ENCODE results near the gene KIAA1755.
"Not testable (repeated sequence)": the region's sequence is repeated elsewhere in the genome, so short reads cannot be mapped to it uniquely, and the experiment has no call there.

The KIAA1755 gene

DNA sequence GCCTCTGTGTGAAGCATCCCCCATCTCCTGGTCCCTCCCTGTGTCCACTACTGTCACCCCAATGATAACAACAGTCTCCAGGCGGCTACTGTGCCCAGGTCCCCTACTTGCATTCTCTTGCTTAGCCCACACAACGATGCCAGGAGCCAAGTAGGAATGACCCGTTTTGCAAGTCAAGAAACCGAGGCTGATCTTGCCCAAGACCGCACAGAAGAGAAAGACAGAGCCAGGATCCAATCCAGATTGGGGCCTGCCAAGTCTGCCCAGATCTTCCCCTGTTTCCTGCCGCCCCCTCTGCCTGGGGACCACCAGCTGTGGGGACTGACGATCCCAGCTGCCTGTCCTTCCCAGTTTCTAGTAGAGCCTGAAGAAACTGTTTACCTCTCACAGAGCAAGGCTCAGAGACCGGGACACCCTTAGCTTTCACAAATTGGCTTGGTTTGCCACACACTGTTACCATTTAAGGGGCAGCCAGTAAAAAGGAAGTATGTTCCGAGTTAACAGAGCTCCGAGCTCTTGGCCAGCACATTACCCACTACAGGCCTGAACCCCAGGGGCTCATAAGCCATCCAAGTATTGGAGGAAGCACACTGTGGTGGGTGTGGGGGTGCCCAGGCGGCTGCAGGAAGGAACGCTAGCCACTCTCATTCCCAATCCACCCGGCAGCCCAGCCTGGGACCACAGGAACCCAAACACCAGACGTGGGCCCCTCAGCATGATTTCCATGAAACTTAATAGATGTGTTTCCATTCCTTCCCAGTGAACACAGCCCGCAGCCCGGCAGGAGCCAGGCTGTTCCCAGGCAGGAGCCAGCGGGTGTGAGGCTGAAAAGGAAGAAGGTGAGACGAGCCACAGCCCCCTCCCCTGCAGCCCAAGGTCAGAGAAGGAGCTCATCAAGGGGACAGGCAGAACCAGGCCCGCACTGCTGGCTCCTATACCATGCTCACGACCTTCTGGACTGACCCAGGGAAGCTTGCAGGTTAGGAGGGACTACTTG lies 7.9 kb downstream of the KIAA1755 start:
- no peaks in the 10 kb centered on the region for H3K9me3 ChIP-seq (ENCODE audit: insufficient read depth, low read length)
- TF ChIP-seq EZH2phosphoT487 (IDR thresholded peaks at IDR 0.05; ENCODE audit: low read depth): no peak
- TF ChIP-seq, protein P1, sequence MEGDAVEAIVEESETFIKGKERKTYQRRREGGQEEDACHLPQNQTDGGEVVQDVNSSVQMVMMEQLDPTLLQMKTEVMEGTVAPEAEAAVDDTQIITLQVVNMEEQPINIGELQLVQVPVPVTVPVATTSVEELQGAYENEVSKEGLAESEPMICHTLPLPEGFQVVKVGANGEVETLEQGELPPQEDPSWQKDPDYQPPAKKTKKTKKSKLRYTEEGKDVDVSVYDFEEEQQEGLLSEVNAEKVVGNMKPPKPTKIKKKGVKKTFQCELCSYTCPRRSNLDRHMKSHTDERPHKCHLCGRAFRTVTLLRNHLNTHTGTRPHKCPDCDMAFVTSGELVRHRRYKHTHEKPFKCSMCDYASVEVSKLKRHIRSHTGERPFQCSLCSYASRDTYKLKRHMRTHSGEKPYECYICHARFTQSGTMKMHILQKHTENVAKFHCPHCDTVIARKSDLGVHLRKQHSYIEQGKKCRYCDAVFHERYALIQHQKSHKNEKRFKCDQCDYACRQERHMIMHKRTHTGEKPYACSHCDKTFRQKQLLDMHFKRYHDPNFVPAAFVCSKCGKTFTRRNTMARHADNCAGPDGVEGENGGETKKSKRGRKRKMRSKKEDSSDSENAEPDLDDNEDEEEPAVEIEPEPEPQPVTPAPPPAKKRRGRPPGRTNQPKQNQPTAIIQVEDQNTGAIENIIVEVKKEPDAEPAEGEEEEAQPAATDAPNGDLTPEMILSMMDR (IDR thresholded peaks at IDR 0.05; ENCODE audit: low read depth, low read length): no peak
- H2AFZ ChIP-seq (ENCODE audit: low read depth, low read length): no peak overlapping the region
- no peak overlapping the region for H3K27ac ChIP-seq (ENCODE audit: low read length)
- no peak overlapping the region for H3K9ac ChIP-seq (ENCODE audit: low read length)
- H3K4me2 ChIP-seq (ENCODE audit: low read length): no peak overlapping the region
- no peaks in the 10 kb centered on the region for H3K79me2 ChIP-seq (ENCODE audit: low read length)
- no peaks in the 10 kb centered on the region for H4K20me1 ChIP-seq (ENCODE audit: insufficient read depth, low read length)
- H3K4me3 ChIP-seq (ENCODE audit: low read length): no peak overlapping the region
- no peaks in the 10 kb centered on the region for H3K4me1 ChIP-seq (ENCODE audit: low read length)
- H3K36me3 ChIP-seq (replicated peaks; ENCODE audit: low read depth, low read length): no peaks in the 10 kb centered on the region
- no peaks in the 10 kb centered on the region; the same call in 1 of the 2 replicates for H3K27me3 ChIP-seq (ENCODE audit: low read depth, low read length)

DNA sequence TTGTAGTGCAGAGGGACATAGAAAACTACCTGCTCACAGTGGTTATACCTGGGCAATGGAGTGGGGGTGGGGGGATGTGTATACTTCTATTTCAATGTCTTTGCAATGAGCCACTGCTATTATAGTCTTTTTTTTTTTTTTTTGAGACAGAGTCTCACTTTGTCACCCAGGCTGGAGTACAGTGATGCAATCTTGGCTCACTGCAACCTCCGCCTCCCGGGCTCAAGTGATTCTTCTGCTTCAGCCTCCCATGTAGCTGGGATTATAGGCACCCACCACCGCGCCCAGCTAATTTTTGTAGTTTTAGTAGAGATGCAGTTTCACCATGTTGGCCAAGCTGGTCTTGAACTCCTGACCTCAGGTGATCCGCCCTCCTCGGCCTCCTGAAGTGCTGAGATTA lies 9.1 kb downstream of the KIAA1755 start:
- not testable (repeated sequence) for H3K4me2 ChIP-seq (ENCODE audit: low read length); H2AFZ ChIP-seq (ENCODE audit: low read depth, low read length); H4K20me1 ChIP-seq (ENCODE audit: insufficient read depth, low read length); H3K4me1 ChIP-seq (ENCODE audit: low read length); H3K4me3 ChIP-seq (ENCODE audit: low read length); H3K9ac ChIP-seq (ENCODE audit: low read length); H3K27ac ChIP-seq (ENCODE audit: low read length); H3K36me3 ChIP-seq (replicated peaks; ENCODE audit: low read depth, low read length); H3K27me3 ChIP-seq (ENCODE audit: low read depth, low read length); H3K9me3 ChIP-seq (ENCODE audit: insufficient read depth, low read length); H3K79me2 ChIP-seq (ENCODE audit: low read length)

DNA sequence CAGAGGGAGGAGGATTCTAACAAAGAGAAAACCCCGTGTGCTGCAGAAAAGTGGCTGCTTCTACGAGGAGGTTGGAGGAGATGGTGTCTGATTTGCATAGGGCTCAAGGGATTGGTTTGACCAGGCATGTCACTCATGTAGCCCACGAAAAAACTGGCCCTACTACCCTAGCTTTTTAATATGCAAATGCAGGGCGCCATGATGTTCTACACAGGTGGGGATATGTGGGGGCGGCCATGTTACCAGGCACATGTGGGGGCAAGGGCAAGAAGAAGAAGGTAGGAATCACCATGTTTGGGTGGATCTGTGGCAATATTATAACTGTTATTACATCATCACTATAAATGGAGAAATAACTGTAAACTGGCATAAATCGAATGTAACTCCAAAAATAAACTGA lies 9.9 kb downstream of the KIAA1755 start:
- Histone ChIP-seq H4K20me1 (ENCODE audit: insufficient read depth, low read length) (no peaks in the 10 kb centered on the region), H3K36me3 (replicated peaks; ENCODE audit: low read depth, low read length) (no peaks in the 10 kb centered on the region), H3K27ac (ENCODE audit: low read length) (no peak overlapping the region), H3K9me3 (ENCODE audit: insufficient read depth, low read length) (no peaks in the 10 kb centered on the region), H3K4me2 (ENCODE audit: low read length) (no peak overlapping the region), H3K4me3 (ENCODE audit: low read length) (no peak overlapping the region), H3K4me1 (ENCODE audit: low read length) (no peaks in the 10 kb centered on the region), H2AFZ (ENCODE audit: low read depth, low read length) (no peak overlapping the region), H3K79me2 (ENCODE audit: low read length) (no peaks in the 10 kb centered on the region), H3K9ac (ENCODE audit: low read length) (no peak overlapping the region), H3K27me3 (ENCODE audit: low read depth, low read length) (no peaks in the 10 kb centered on the region; the same call in 1 of the 2 replicates)
- TF ChIP-seq, protein P1 (IDR thresholded peaks at IDR 0.05; ENCODE audit: low read depth, low read length): no peak
- TF ChIP-seq EZH2phosphoT487 (IDR thresholded peaks at IDR 0.05; ENCODE audit: low read depth): no peak

DNA sequence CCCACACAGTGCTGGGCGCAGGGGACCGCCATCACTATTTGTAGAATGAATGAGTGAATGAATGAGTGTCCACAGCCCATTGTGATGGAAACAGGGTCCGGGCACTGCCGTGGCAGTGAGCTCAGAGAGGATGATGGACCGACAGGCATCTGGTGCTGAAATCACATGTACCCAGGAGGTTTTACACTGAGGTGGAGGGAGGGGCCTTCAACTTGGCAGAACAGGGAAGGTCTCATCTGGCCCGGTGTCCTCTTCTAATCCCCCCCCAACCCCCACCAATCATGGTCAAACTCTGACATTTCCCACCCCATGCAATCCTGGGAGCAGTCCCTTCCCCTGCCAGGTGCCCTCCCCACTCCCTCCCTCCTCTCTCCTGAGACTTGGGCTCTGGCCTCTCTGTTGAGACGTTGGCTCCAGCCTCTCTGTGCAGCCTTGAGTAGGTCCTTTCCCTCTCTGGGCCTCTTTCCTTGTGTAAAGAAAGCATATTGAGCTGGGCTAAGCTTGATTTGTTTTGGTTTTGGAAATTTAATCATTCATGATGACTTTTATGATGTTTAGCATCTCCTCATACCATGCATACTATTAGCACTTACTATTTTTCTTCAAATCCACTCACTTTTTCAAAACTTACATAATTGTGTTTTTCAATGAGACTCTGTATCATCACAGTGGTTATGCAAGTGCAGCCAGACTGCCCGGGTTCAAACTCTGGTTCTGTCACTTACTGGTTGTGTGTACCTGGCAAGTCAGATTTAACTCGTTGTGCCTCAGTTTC lies 10.8 kb downstream of the KIAA1755 start:
- Histone ChIP-seq H3K27ac (ENCODE audit: low read length) (no peak overlapping the region), H3K36me3 (replicated peaks; ENCODE audit: low read depth, low read length) (no peaks in the 10 kb centered on the region), H3K4me1 (ENCODE audit: low read length) (no peaks in the 10 kb centered on the region), H3K9ac (ENCODE audit: low read length) (no peak overlapping the region), H4K20me1 (ENCODE audit: insufficient read depth, low read length) (no peaks in the 10 kb centered on the region), H2AFZ (ENCODE audit: low read depth, low read length) (no peak overlapping the region), H3K4me2 (ENCODE audit: low read length) (no peak overlapping the region), H3K4me3 (ENCODE audit: low read length) (no peak overlapping the region), H3K79me2 (ENCODE audit: low read length) (no peaks in the 10 kb centered on the region), H3K27me3 (ENCODE audit: low read depth, low read length) (no peaks in the 10 kb centered on the region; the same call in 1 of the 2 replicates), H3K9me3 (ENCODE audit: insufficient read depth, low read length) (no peaks in the 10 kb centered on the region)
- TF ChIP-seq, protein P1 (IDR thresholded peaks at IDR 0.05; ENCODE audit: low read depth, low read length): no peak
- no peak for TF ChIP-seq EZH2phosphoT487 (IDR thresholded peaks at IDR 0.05; ENCODE audit: low read depth)
